ENCODE measurements around the gene JOSD1.
A peak's percentile ranks its signal among the peaks of the same experiment; 100 is the strongest.

Gene JOSD1

DNA sequence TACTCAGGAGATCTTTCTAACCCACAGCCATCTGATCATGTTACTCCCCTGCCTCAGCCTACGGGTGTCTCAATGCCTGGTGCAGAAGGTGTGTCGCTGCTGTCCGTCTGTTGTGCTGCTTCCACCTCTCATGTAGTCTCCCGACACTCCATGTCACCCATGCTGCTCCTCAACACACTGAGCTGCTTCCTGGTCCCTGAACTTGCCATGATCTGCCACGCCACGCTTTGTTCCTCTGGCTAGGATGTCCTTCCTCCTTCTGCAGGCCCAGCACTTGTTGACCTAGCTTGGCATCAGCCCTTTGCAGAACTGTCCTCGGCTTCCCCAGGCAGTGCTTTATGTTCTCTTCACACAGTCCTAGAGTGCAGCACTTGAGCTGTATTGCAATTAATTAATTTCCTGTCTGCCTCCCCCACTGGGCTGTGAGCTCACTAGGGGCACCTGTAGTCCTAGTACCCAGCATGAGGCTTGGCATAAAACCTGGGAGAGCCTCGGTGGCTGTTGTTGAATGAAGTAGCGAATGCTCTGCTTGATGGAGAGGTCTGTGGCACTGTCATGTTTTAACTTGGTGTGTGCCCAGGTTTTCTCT lies 14.5 kb upstream of the JOSD1 start:
- peaks cover 68% of the 10 kb centered on the region for H3K36me3 Mint-ChIP-seq (ENCODE audit: low read depth)
- H3K27ac Mint-ChIP-seq = peak overlapping the region; percentile 52
- H3K4me1 Mint-ChIP-seq (ENCODE audit: low read depth) = peaks cover 58% of the 10 kb centered on the region

DNA sequence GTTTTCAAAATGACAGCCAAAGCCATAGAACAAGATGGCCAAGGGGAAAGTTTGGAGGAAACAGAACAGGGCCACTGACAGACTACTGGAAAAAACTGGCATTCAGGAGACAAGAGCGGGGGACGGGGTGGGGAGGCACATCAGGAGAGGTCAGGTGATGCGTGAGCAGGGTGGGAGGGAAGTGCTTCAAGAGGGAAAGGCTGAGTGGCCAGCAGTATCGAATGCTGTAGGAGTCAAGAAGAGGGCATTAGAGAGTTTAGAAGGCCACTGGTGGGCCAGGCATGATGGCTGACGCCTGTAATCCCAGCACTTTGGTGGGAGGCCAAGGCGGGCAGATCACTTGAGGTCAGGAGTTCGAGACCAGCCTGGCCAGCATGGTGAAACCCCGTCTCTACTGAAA lies 13.2 kb upstream of the JOSD1 start:
- intact Hi-C loops (cut with micrococcal nuclease) = no loop called here

More for the DNA sequence above, 14.5 kb upstream of the JOSD1 start:
- H3K4me3 Mint-ChIP-seq = peak overlapping the region; percentile 13
- intact Hi-C loops (cut with micrococcal nuclease) = no loop called here
- H3K27me3 Mint-ChIP-seq = no peaks in the 10 kb centered on the region
- H3K9me3 Mint-ChIP-seq = no peaks in the 10 kb centered on the region

DNA sequence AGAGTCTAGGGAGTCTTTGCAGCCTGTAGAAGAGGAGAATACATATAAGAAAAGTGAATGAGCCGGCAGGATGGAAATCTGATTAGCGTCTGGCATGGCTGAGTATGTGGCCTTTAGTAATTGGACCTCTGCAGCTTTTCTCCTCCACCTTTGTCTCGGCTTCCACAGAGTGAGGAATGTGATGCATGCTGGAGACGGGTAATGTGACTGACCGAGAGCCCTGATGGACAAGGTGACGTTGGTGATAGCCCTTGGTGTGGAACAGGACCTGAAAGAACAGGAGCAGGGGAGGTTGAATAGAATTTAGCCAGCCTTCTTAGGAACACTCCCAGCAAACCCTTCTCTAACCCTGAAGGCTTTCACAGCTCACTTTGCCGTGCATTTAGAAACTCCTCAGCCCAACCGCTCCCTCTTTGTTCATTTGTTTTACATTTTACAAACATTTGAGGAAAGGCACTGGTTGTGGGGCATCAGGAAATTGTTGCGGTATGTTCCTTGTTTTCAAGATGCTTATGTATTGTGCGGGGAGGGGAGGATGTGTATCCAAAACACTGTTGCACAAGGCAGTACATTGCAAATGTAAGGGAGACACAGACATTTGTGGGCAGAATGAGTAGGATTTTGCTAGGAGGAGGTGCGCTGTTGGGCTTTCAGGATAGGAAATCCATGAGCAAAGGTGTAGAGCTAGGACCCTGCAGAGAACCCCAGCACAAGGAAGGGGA lies 11.9 kb upstream of the JOSD1 start:
- H3K4me3 Mint-ChIP-seq = no peak overlapping the region

More for the DNA sequence above, 13.2 kb upstream of the JOSD1 start:
- H3K4me1 Mint-ChIP-seq (ENCODE audit: low read depth) = peaks cover 66% of the 10 kb centered on the region
- H3K36me3 Mint-ChIP-seq (ENCODE audit: low read depth) = peaks cover 63% of the 10 kb centered on the region
- H3K27ac Mint-ChIP-seq = no peak overlapping the region
- H3K4me3 Mint-ChIP-seq = no peak overlapping the region
- H3K27me3 Mint-ChIP-seq = no peaks in the 10 kb centered on the region
- H3K9me3 Mint-ChIP-seq = no peaks in the 10 kb centered on the region

DNA sequence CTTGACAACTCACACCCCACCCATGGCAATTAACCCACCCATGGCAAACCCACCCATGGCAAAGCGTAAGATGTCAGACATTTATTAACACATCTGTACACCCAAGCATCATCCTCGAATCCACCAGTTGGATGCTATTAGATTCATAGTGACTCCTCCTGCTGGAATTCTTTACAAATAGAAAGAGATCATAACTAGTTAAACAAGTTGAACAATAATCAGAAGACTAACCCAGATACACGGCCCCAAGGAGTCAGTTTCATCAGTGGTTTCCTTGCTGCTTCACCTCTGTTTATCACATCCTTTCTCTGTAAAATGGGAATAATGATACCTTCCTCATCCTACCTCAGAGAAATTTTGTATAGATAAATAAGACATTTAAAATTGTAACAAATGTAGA lies 10.1 kb upstream of the JOSD1 start:
- Mint-ChIP-seq H3K4me3 (no peak overlapping the region), H3K36me3 (ENCODE audit: low read depth) (peaks cover 41% of the 10 kb centered on the region), H3K4me1 (ENCODE audit: low read depth) (peaks cover 72% of the 10 kb centered on the region), H3K27ac (no peak overlapping the region), H3K9me3 (no peaks in the 10 kb centered on the region), H3K27me3 (no peaks in the 10 kb centered on the region)
- intact Hi-C loops (cut with micrococcal nuclease) = no loop called here

More for the DNA sequence above, 11.9 kb upstream of the JOSD1 start:
- Mint-ChIP-seq H3K36me3 (ENCODE audit: low read depth) (peaks cover 53% of the 10 kb centered on the region), H3K9me3 (no peaks in the 10 kb centered on the region), H3K4me1 (ENCODE audit: low read depth) (peaks cover 69% of the 10 kb centered on the region), H3K27ac (no peak overlapping the region), H3K27me3 (no peaks in the 10 kb centered on the region)
- intact Hi-C loops (cut with micrococcal nuclease) = no loop called here

DNA sequence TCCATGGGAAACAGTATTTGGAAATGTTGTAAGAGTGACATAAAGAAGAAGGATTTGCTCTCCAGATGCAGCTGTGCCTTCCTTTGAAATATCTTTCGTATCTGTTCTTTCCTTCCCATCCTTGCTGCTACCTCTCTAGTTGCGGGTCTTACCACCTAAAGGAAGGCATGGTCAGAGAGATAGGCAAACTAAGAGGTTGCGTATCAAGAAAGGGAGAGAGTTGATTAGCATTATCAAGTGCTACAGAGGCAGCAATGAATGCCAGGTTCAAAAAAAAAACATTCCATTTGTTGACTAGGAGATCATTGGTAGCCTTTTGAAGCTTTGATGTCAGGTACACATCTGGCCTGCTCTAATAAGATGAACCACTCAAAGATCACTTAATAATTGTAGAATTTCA lies 9.6 kb upstream of the JOSD1 start:
- intact Hi-C loops (cut with micrococcal nuclease) = no loop called here
- Mint-ChIP-seq H3K9me3 (no peaks in the 10 kb centered on the region), H3K27ac (no peak overlapping the region)

DNA sequence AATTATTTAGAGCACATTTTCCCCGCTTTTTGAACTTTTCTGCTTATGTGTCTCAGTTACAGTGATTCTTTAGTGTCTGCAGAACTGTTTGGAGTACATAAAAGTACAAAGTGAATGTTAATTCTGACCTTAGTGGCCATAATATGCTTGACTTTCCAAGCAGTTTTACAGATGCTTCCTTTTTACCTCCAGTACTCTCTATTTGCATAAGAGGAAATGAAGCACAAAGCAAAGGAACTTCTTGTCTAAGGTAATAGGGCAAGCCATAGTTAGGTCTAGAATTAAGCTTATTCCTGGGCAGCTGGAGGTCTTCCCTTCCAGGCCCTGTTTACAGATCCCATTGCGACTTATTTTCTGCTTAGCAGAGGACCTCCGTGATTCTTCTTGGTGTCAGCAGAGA lies 8.6 kb upstream of the JOSD1 start:
- Mint-ChIP-seq H3K9me3 (no peaks in the 10 kb centered on the region), H3K27ac (no peak overlapping the region), H3K27me3 (no peaks in the 10 kb centered on the region), H3K4me1 (ENCODE audit: low read depth) (peaks cover 65% of the 10 kb centered on the region), H3K36me3 (ENCODE audit: low read depth) (peaks cover 34% of the 10 kb centered on the region), H3K4me3 (no peak overlapping the region)
- intact Hi-C loops (cut with micrococcal nuclease) = no loop called here

More for the DNA sequence above, 9.6 kb upstream of the JOSD1 start:
- Mint-ChIP-seq H3K36me3 (ENCODE audit: low read depth) (peaks cover 36% of the 10 kb centered on the region), H3K4me3 (no peak overlapping the region), H3K27me3 (no peaks in the 10 kb centered on the region), H3K4me1 (ENCODE audit: low read depth) (peaks cover 67% of the 10 kb centered on the region)

DNA sequence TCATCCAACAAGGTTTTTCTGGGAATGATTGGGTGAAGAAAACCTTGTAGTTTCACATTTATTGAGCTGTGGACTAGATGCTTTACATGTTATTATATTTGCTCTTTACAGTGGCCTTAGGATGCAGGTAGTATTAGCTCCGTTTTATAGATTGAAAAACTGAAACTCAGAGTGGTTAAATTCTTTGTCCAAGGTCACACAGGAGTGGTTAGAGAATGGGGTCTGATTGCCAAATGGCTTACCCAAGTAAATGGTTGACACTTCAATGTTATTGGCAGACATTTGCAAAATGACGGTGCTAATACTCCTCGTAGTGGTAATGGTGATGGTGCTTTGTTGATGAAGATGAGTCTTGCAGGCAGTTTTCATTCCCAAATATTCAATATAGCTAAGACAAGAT lies 7.2 kb upstream of the JOSD1 start:
- H3K27ac Mint-ChIP-seq = no peak overlapping the region
- peaks cover 34% of the 10 kb centered on the region for H3K36me3 Mint-ChIP-seq (ENCODE audit: low read depth)
- intact Hi-C loops (cut with micrococcal nuclease) = no loop called here
- no peaks in the 10 kb centered on the region for H3K27me3 Mint-ChIP-seq
- no peak overlapping the region for H3K4me3 Mint-ChIP-seq
- peaks cover 52% of the 10 kb centered on the region for H3K4me1 Mint-ChIP-seq (ENCODE audit: low read depth)
- no peaks in the 10 kb centered on the region for H3K9me3 Mint-ChIP-seq

DNA sequence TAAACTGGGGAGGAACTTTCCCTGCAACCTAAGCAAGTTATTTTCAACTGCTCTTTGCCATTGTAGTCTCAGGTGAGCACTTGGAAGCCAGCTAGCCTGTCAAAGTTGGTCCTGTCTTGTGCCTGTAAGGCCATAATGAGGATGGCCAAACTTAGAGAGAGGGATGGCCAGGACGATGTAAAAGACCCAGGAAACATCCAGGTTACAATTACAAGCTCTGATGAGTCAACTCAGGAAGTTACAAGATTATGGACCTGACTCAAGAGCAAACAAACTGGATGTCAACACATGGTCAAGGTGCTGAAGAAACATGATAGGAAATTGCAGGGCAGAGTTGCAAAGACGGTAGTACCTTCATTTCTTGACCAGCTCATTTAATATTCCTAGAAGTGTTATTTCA lies 6.6 kb upstream of the JOSD1 start:
- peaks cover 33% of the 10 kb centered on the region for H3K36me3 Mint-ChIP-seq (ENCODE audit: low read depth)
- peaks cover 47% of the 10 kb centered on the region for H3K4me1 Mint-ChIP-seq (ENCODE audit: low read depth)
- intact Hi-C loops (cut with micrococcal nuclease) = no loop called here

DNA sequence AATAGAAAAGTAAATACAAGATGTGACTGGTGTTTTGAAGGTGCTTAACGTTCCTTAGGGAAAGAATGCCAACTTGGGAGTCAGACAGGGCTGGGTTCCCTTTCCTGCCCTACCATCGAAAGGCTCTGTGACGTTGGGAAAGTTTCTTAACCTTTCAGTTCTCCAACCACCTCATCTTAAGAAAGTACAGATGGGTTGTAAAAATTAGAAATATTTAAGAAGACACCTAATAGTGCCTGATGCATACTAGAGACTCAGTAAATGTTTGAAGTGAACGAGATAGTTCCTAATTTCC lies 6.1 kb upstream of the JOSD1 start:
- Mint-ChIP-seq H3K4me1 (ENCODE audit: low read depth) (peaks cover 42% of the 10 kb centered on the region), H3K27ac (peak overlapping the region; percentile 85), H3K27me3 (no peaks in the 10 kb centered on the region), H3K4me3 (peak overlapping the region; percentile 81), H3K9me3 (no peaks in the 10 kb centered on the region), H3K36me3 (ENCODE audit: low read depth) (peaks cover 28% of the 10 kb centered on the region)
- intact Hi-C loops (cut with micrococcal nuclease) = no loop called here

More for the DNA sequence above, 6.6 kb upstream of the JOSD1 start:
- Mint-ChIP-seq H3K27ac (no peak overlapping the region), H3K9me3 (no peaks in the 10 kb centered on the region), H3K4me3 (peak overlapping the region; percentile 20), H3K27me3 (no peaks in the 10 kb centered on the region)

DNA sequence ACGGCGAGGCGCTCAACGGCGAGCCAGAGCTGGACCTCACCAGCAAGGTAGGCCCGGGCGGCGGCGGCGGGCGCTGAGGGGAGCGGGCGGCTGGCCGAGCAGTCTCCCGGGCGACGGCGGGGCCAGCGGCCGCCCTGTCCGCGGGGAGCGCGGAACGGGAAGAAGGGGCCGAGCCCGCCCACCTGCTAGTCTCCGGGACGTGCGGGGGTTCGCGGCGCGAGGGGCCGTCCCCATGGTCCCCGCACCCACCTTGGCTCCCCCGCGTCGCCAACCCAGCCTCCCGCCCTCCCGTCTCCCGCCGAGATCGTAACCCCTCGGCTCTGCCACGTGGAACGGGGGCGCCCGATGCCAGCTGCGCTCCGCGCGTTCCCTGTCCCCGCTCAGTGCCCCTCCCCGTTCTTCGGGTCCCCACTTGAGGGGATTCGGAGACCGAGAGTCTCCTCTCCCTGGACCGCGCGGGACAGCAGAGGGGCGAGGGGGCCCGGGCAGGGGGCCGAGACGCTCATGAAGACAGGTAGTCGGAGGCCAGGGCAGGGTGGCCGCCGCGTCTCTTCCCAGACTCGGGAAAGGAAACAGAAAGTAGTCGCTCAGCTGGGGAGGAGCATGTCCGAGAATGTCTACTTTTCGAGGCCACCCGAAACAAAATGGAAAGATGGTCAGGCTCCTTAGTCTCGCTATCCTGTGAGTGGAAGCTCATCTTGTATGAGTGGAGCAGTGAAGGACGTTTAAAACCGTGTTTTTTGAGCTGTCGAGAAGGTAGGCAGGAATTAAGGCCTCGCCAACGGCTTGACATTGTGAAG lies 5.6 kb upstream of the JOSD1 start:
- peaks cover 24% of the 10 kb centered on the region for H3K36me3 Mint-ChIP-seq (ENCODE audit: low read depth)
- peak overlapping the region; percentile 85 for H3K27ac Mint-ChIP-seq
- H3K27me3 Mint-ChIP-seq = no peaks in the 10 kb centered on the region
- H3K9me3 Mint-ChIP-seq = no peaks in the 10 kb centered on the region
- intact Hi-C loops (cut with micrococcal nuclease) = no loop called here
- peak overlapping the region; percentile 81 for H3K4me3 Mint-ChIP-seq
- peaks cover 46% of the 10 kb centered on the region for H3K4me1 Mint-ChIP-seq (ENCODE audit: low read depth)

DNA sequence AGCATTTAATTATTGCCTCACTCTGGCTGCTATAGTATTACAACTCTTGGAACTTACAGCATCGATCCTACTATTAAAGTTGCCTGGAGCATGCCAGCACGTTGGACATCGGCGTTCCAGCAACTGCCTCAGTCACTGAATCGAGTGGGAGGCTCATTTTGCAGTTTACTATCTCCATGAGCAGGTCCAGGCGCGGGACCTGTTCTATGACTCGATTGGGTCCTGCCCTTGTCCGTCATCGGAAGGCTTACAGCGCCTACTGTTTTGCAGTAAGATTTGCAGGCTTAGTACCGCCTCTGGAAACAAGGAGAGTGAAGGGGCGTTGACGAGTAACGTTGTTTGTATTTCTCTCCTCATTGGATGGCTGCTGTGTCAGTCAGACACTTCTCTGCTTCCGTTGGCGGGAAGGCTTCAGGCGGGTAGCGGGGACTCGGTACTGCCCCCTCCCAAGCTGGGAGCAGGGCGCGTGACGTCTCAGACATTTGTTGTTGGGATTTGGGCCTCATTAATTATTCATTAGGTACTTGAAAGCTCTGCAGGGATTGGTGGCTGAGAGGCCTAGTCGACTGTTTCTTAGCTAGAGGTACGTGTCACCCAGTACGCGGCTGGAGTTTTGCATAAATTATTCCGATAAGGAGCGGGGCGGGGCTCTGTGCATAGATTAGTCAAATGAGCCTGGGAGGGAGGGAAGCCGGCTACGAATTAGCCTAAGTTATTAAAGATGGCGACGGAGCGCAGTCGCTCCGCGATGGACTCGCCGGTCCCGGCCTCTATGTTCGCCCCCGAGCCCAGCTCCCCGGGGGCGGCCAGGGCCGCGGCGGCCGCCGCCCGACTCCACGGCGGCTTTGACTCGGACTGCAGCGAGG lies 4.7 kb upstream of the JOSD1 start, which contains the start of gene GTPBP1:
GTPBP1 (plus strand) TSS at position 710 of the 866 bp plus-strand sequence; CDS start at position 722, 12 bp downstream.
- peak within 1 kb of the TSS; percentile 85 for H3K27ac Mint-ChIP-seq
- peaks cover 24% of the 10 kb centered on the region for H3K36me3 Mint-ChIP-seq (ENCODE audit: low read depth)
- H3K4me1 Mint-ChIP-seq (ENCODE audit: low read depth) = peaks cover 48% of the 10 kb centered on the region
- intact Hi-C loops (cut with micrococcal nuclease) = loop anchor here (2.0 kb wide), 1 partner anchor 51 kb away; no protein-coding TSS in a partner anchor
- peak within 1 kb of the TSS; percentile 81 for H3K4me3 Mint-ChIP-seq
- H3K27me3 Mint-ChIP-seq = no peaks in the 10 kb centered on the region
- H3K9me3 Mint-ChIP-seq = no peaks in the 10 kb centered on the region

DNA sequence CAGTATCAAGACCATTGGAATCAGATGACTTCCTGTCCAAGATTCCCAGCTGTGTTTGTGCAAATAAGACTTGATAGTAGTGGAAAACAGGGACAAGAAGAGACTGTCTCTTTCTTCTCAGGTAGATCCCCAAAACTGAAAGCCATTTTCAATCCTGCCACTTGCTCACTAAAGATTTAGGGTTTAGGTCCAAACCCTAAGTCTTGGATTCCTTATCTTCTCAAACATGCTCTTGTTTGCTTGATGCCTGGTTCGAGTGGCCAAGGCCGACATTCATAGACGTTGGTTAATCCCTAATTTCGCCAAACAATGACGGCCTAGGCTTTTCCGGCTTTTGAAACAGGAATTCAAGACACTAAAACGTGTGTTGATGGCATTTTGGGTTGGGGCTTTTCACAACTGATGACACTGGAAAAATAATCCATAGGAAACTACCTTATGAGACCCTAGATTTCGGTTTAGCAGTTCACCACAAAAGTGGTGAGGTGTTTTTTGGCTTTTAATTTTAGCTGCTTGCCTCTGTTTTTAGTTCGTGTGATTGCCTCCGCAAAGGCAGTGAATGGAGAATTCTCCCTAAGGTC lies 4.0 kb upstream of the JOSD1 start:
- Mint-ChIP-seq H3K27ac (peak overlapping the region; percentile 85), H3K4me3 (peak overlapping the region; percentile 81), H3K9me3 (no peaks in the 10 kb centered on the region), H3K36me3 (ENCODE audit: low read depth) (peaks cover 27% of the 10 kb centered on the region), H3K27me3 (no peaks in the 10 kb centered on the region), H3K4me1 (ENCODE audit: low read depth) (peaks cover 50% of the 10 kb centered on the region)
- intact Hi-C loops (cut with micrococcal nuclease) = loop anchor here (2.0 kb wide), 1 partner anchor 52 kb away; no protein-coding TSS in a partner anchor

DNA sequence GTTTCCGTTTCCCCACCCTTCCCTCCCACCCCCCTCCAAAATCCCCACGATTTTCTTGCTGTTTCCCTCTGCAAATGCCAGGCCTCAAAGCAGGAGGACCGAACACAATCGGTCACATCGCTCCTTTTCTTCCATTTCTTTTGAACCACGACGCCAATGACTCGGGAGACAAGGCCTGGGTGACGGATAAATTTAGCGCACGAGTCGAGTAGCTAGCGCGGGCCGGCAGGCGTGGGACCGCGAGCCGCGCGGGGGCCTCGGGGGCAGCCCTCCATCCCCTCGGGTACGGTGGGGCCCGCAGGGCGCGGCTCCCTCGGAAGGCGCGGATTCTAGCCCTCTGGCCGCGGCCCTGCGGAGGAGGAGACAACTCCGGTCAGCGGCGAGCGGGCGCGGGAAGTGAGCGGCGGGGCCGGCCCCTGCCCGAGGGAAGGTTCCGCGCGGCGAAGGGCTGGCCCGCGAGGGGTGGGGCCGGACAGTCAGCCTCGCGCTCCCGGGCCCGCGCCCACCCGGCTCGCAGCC lies 414 bp downstream of the JOSD1 start:
- intact Hi-C loops (cut with micrococcal nuclease) = no loop called here
- peaks cover 31% of the 10 kb centered on the region for H3K36me3 Mint-ChIP-seq (ENCODE audit: low read depth)
- peaks cover 54% of the 10 kb centered on the region for H3K4me1 Mint-ChIP-seq (ENCODE audit: low read depth)

More for the DNA sequence above, 414 bp downstream of the JOSD1 start:
- Mint-ChIP-seq H3K4me3 (peak overlapping the region; percentile 77), H3K27ac (peak overlapping the region; percentile 90), H3K9me3 (no peaks in the 10 kb centered on the region), H3K27me3 (no peaks in the 10 kb centered on the region)
